Measurements from ENCODE around the gene USP34. TPM values are rescaled to one million over a fixed set of nuclear protein-coding genes. Genes with fewer than 3 reads are reported as not detected.
A peak's percentile ranks its signal among the peaks of the same experiment; 100 is the strongest.

Gene USP34
- total and polyA plus RNA-seq, 2 experiments from 2014 or later = 81.8 to 157 TPM

GRCh38 chr2:61247204-61247812 is 223.6 kb downstream of the USP34 start (continued):
- TF ChIP-seq ZNF462 (CRISPR knock-in tag; IDR thresholded peaks at IDR 0.05) = no peak
- no peak for TF ChIP-seq NANOG (IDR thresholded peaks at IDR 0.05; ENCODE audit: borderline replicate concordance)
- TF ChIP-seq STAT1 (IDR thresholded peaks at IDR 0.05; ENCODE audit: unreplicated experiment) = no peak

GRCh38 chr2:61244694-61245093 is 226.2 kb downstream of the USP34 start:
- Mint-ChIP-seq H3K4me3 (no peak overlapping the region), H3K27ac (peak overlapping the region; percentile 64; the same call in 1 of the 2 replicates), H3K9me3 (no peaks in the 10 kb centered on the region), H3K36me3 (ENCODE audit: low read depth) (peaks cover 55% of the 10 kb centered on the region), H3K4me1 (peaks cover 6% of the 10 kb centered on the region; the same call in 2 of the 3 replicates), H3K27me3 (ENCODE audit: insufficient read depth, low read depth, poor library complexity) (no peaks in the 10 kb centered on the region)
- H3K4me1 ChIP-seq (ENCODE audit: insufficient read depth) = no peaks in the 10 kb centered on the region
- H3K36me3 ChIP-seq (ENCODE audit: insufficient read depth) = peaks cover 15% of the 10 kb centered on the region; the same call in 1 of the 2 replicates
- H3F3A ChIP-seq (replicated peaks; ENCODE audit: low read depth) = no peaks in the 10 kb centered on the region
- H3K27me3 ChIP-seq (ENCODE audit: insufficient read depth) = no peaks in the 10 kb centered on the region
- H3K4me2 ChIP-seq = no peak overlapping the region
- no peaks in the 10 kb centered on the region for H3K79me2 ChIP-seq (replicated peaks; ENCODE audit: insufficient read depth)
- H4K20me1 ChIP-seq (replicated peaks; ENCODE audit: insufficient read depth) = no peaks in the 10 kb centered on the region
- ATAC-seq = no peak
- no peak overlapping the region for H3K4me3 ChIP-seq
- H3K9me2 ChIP-seq (ENCODE audit: insufficient read depth) = no peaks in the 10 kb centered on the region
- no peak overlapping the region for H2AFZ ChIP-seq
- no peak for DNase-seq (ENCODE audit: low spot score)
- no peak overlapping the region for H3K27ac ChIP-seq (ENCODE audit: low read depth)
- TF ChIP-seq JUNB (IDR thresholded peaks at IDR 0.05; ENCODE audit: unreplicated experiment) (no peak), CREB1 (CRISPR knock-in tag; IDR thresholded peaks at IDR 0.05; ENCODE audit: low read depth) (no peak), EZH2 (IDR thresholded peaks at IDR 0.05; ENCODE audit: low read depth, unreplicated experiment) (no peak), ZNF331 (CRISPR knock-in tag; IDR thresholded peaks at IDR 0.05; ENCODE audit: low read depth) (no peak)
